ENCODE measurements around the gene PLAC1.

The PLAC1 gene

GRCh38 chrX:134622056-134622812, 36.0 kb downstream of the PLAC1 start:
- TF ChIP-seq CTCF (conservative IDR thresholded peaks at IDR 0.05; ENCODE audit: low read depth): no peak
- peak; percentile 83 for DNase-seq (ENCODE audit: low spot score)
- CTCF ChIA-PET: no interaction called here
- POLR2A ChIA-PET (ENCODE audit: low non-redundant PET): no interaction called here
- peak overlapping the region; percentile 81 for H3K27ac ChIP-seq

DNA sequence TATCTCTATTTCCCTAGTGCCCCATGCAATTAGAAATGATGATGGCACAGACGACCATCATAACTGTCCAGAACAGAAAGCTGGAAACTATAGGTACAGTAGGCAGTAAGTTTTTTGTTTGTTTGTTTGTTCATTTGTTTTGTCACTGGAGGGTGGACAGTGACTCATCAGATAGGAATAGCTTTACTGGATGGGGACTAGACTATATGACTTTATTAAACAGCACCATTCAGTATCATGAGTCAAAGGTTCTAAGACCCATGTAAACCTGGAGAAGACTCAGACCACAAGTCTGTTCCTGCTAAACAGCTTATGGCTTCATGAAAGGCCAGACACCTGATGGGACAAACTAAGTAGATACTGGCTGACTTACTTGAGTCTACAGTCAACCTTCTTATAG, 38.4 kb downstream of the PLAC1 start:
- CTCF ChIA-PET: no interaction called here
- no peak overlapping the region for H3K27ac ChIP-seq
- POLR2A ChIA-PET (ENCODE audit: low non-redundant PET): no interaction called here
- TF ChIP-seq CTCF (conservative IDR thresholded peaks at IDR 0.05; ENCODE audit: low read depth): no peak
- no peak for DNase-seq (ENCODE audit: low spot score)

DNA sequence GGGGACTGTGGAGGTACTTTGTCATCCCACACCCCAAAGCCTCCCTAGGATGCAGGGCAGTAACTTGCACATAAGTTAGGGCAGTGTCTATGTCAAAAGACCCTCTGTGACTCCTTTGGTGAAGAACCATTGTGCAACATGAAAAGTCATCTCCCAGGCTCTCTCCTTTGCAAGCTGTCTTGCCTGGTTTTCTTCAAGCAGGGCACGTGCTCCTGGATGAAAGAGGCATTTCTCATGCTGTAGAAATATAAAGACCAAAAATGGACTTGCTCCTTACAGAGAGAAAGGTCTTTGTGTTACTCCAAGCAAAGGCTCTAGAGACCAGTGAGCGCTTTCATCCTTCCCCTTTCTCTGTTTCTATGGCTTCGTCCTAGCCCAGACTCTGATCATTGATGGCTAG, 44.9 kb downstream of the PLAC1 start:
- TF ChIP-seq CTCF (conservative IDR thresholded peaks at IDR 0.05; ENCODE audit: low read depth): no peak
- DNase-seq (ENCODE audit: low spot score): no peak
- POLR2A ChIA-PET (ENCODE audit: low non-redundant PET): no interaction called here
- CTCF ChIA-PET: no interaction called here
- no peak overlapping the region for H3K27ac ChIP-seq

DNA sequence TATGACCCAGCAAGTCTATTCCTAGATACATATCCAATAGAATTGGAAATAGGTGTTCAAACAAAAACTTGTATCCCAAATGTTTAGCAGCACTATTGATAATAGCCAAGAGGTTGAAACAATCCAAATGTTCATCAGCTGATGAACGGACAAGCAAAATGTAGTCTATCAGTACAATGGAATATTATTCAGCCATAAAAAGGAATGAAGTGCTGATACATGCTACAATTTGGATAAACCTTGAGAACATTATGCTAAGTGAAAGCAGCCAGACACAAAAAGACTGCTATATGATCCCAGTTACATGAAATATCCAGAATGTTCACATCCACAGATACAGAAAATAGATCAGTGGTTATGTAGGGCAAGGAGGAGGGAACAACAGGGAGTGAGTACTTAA, 50.1 kb downstream of the PLAC1 start:
- ChIA-PET POLR2A (ENCODE audit: low non-redundant PET) (no interaction called here), CTCF (no interaction called here)
- DNase-seq (ENCODE audit: low spot score): no peak
- no peak overlapping the region for H3K27ac ChIP-seq
- no peak for TF ChIP-seq CTCF (conservative IDR thresholded peaks at IDR 0.05; ENCODE audit: low read depth)

DNA sequence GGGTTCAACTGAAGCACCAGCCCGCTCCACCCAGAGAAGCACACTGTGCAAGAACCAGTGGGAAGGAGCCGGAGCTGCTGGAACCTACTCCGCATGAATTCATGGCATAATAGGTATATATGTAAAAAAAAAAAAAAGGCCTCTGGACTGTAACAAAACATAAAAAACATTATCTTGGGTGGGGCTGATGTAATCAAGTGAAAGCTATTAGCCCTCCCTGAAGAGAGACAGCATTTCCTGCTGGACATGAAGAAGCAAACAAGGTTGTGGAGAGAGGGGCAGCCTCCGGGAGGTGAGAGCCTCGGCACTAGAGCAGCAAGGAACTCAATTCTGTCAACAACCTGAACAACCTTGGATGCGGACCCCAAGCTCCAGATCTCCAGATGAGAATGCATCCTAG, 50.7 kb downstream of the PLAC1 start:
- no peak overlapping the region for H3K27ac ChIP-seq
- DNase-seq (ENCODE audit: low spot score): no peak
- POLR2A ChIA-PET (ENCODE audit: low non-redundant PET): no interaction called here
- TF ChIP-seq CTCF (conservative IDR thresholded peaks at IDR 0.05; ENCODE audit: low read depth): no peak
- CTCF ChIA-PET: no interaction called here

DNA sequence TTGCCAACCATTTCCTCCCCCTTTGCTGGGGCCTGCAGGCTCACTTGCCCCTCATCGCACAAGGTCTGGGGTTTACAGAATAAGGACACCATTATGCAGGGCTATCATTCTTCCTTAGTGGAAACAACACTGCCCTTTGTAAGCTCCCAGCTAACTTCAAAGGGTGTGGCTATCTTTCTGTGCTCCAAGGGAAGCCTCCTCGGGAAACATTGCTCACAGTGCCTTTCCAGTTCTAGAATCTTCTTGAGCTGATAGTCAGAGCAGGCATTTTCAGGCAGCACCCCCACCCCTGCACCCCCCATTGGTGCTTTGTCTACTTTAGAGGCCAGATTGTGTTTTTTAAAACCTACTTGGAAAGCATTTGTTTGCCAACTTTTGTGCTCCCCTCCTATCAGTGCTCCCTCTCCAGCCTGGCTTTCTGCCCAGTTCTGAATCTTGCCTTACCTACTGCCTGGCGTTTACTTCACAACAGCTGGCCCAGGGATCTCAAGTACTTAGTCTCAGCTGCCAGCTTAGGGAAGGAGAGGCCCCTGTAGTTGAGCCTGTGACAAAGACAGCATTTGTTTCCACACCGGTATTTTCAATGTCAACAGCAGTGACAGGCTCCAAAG, 53.5 kb downstream of the PLAC1 start:
- CTCF ChIA-PET: no interaction called here
- POLR2A ChIA-PET (ENCODE audit: low non-redundant PET): no interaction called here
- DNase-seq (ENCODE audit: low spot score): peak; percentile 9
- TF ChIP-seq CTCF (conservative IDR thresholded peaks at IDR 0.05; ENCODE audit: low read depth): no peak
- peak overlapping the region; percentile 90 for H3K27ac ChIP-seq
